ENCODE results near the gene C3orf22. TPM values are rescaled to one million over a fixed set of nuclear protein-coding genes. Genes with fewer than 3 reads are reported as not detected.
"Not testable (repeated sequence)": the region's sequence is repeated elsewhere in the genome, so short reads cannot be mapped to it uniquely, and the experiment has no call there.

Gene C3orf22
- not detected for polyA plus RNA-seq (2012; ENCODE audit: low read depth, missing spikeins)

- DNase-seq (ENCODE audit: insufficient read length, low spot score): no peak
- FAIRE-seq: no peak
- no peak for TF ChIP-seq TAF1 (IDR thresholded peaks at IDR 0.05; ENCODE audit: low read depth, low read length)
- no peak for TF ChIP-seq SPI1 (IDR thresholded peaks at IDR 0.05; ENCODE audit: low read depth, low read length)
- TF ChIP-seq POLR2A (IDR thresholded peaks at IDR 0.05; ENCODE audit: low read depth, low read length): no peak
- no peak for TF ChIP-seq PAX5 (IDR thresholded peaks at IDR 0.05; ENCODE audit: insufficient read depth, low read length, severe bottlenecking)
- TF ChIP-seq POU2F2 (IDR thresholded peaks at IDR 0.05; ENCODE audit: low read depth, low read length): no peak
- TF ChIP-seq POLR2AphosphoS5 (IDR thresholded peaks at IDR 0.05; ENCODE audit: low read depth, low read length): no peak
Measured at GRCh38 chr3:126558336-126559071, at the start of gene C3orf22. TSS of gene C3orf22 (minus strand) at chr3:126558932. CDS start at chr3:126553390, 5,542 bp downstream.

GRCh38 chr3:126607214-126607908 is 48.6 kb upstream of the C3orf22 start:
- no peak for FAIRE-seq
- DNase-seq (ENCODE audit: insufficient read length, low spot score): no peak
- TF ChIP-seq POU2F2 (IDR thresholded peaks at IDR 0.05; ENCODE audit: low read depth, low read length) (no peak), SPI1 (IDR thresholded peaks at IDR 0.05; ENCODE audit: low read depth, low read length) (no peak), POLR2A (IDR thresholded peaks at IDR 0.05; ENCODE audit: low read depth, low read length) (no peak), PAX5 (IDR thresholded peaks at IDR 0.05; ENCODE audit: insufficient read depth, low read length, severe bottlenecking) (no peak), TAF1 (IDR thresholded peaks at IDR 0.05; ENCODE audit: low read depth, low read length) (no peak)

GRCh38 chr3:126606001-126606400 is 47.3 kb upstream of the C3orf22 start:
- DNase-seq (ENCODE audit: insufficient read length, low spot score) (no peak), FAIRE-seq (no peak)
- TF ChIP-seq PAX5 (IDR thresholded peaks at IDR 0.05; ENCODE audit: insufficient read depth, low read length, severe bottlenecking) (no peak), POLR2A (IDR thresholded peaks at IDR 0.05; ENCODE audit: low read depth, low read length) (no peak), POLR2AphosphoS5 (IDR thresholded peaks at IDR 0.05; ENCODE audit: low read depth, low read length) (no peak), SPI1 (IDR thresholded peaks at IDR 0.05; ENCODE audit: low read depth, low read length) (no peak), POU2F2 (IDR thresholded peaks at IDR 0.05; ENCODE audit: low read depth, low read length) (no peak), TAF1 (IDR thresholded peaks at IDR 0.05; ENCODE audit: low read depth, low read length) (no peak)

GRCh38 chr3:126604691-126605090 is 46.0 kb upstream of the C3orf22 start:
- TF ChIP-seq POU2F2 (IDR thresholded peaks at IDR 0.05; ENCODE audit: low read depth, low read length) (no peak), POLR2AphosphoS5 (IDR thresholded peaks at IDR 0.05; ENCODE audit: low read depth, low read length) (no peak), SPI1 (IDR thresholded peaks at IDR 0.05; ENCODE audit: low read depth, low read length) (no peak), TAF1 (IDR thresholded peaks at IDR 0.05; ENCODE audit: low read depth, low read length) (no peak), POLR2A (IDR thresholded peaks at IDR 0.05; ENCODE audit: low read depth, low read length) (no peak), PAX5 (IDR thresholded peaks at IDR 0.05; ENCODE audit: insufficient read depth, low read length, severe bottlenecking) (no peak)
- DNase-seq (ENCODE audit: insufficient read length, low spot score): no peak
- no peak for FAIRE-seq

- DNase-seq (ENCODE audit: insufficient read length, low spot score) (no peak), FAIRE-seq (no peak)
- TF ChIP-seq PAX5 (IDR thresholded peaks at IDR 0.05; ENCODE audit: insufficient read depth, low read length, severe bottlenecking): no peak
- no peak for TF ChIP-seq POU2F2 (IDR thresholded peaks at IDR 0.05; ENCODE audit: low read depth, low read length)
- no peak for TF ChIP-seq POLR2A (IDR thresholded peaks at IDR 0.05; ENCODE audit: low read depth, low read length)
Measured at GRCh38 chr3:126599101-126599500, 40.4 kb upstream of the C3orf22 start.

GRCh38 chr3:126595479-126595878 is 36.7 kb upstream of the C3orf22 start:
- not testable (repeated sequence) for FAIRE-seq; DNase-seq (ENCODE audit: insufficient read length, low spot score)

GRCh38 chr3:126591515-126591914 is 32.8 kb upstream of the C3orf22 start:
- not testable (repeated sequence) for DNase-seq (ENCODE audit: insufficient read length, low spot score)

GRCh38 chr3:126582311-126582710 is 23.6 kb upstream of the C3orf22 start:
- FAIRE-seq (no peak), DNase-seq (ENCODE audit: insufficient read length, low spot score) (no peak)
- TF ChIP-seq POLR2A (IDR thresholded peaks at IDR 0.05; ENCODE audit: low read depth, low read length) (no peak), POLR2AphosphoS5 (IDR thresholded peaks at IDR 0.05; ENCODE audit: low read depth, low read length) (no peak), PAX5 (IDR thresholded peaks at IDR 0.05; ENCODE audit: insufficient read depth, low read length, severe bottlenecking) (no peak), POU2F2 (IDR thresholded peaks at IDR 0.05; ENCODE audit: low read depth, low read length) (no peak), SPI1 (IDR thresholded peaks at IDR 0.05; ENCODE audit: low read depth, low read length) (no peak), TAF1 (IDR thresholded peaks at IDR 0.05; ENCODE audit: low read depth, low read length) (no peak)

More at GRCh38 chr3:126591515-126591914, 32.8 kb upstream of the C3orf22 start:
- FAIRE-seq: not testable (repeated sequence)

GRCh38 chr3:126581569-126581968 is 22.8 kb upstream of the C3orf22 start:
- TF ChIP-seq POLR2AphosphoS5 (IDR thresholded peaks at IDR 0.05; ENCODE audit: low read depth, low read length) (no peak), SPI1 (IDR thresholded peaks at IDR 0.05; ENCODE audit: low read depth, low read length) (no peak), POLR2A (IDR thresholded peaks at IDR 0.05; ENCODE audit: low read depth, low read length) (no peak), TAF1 (IDR thresholded peaks at IDR 0.05; ENCODE audit: low read depth, low read length) (no peak)
- no peak for FAIRE-seq
- no peak for DNase-seq (ENCODE audit: insufficient read length, low spot score)

- DNase-seq (ENCODE audit: insufficient read length, low spot score): no peak
- FAIRE-seq: no peak
- no peak for TF ChIP-seq POLR2A (IDR thresholded peaks at IDR 0.05; ENCODE audit: low read depth, low read length)
- no peak for TF ChIP-seq SPI1 (IDR thresholded peaks at IDR 0.05; ENCODE audit: low read depth, low read length)
- no peak for TF ChIP-seq POU2F2 (IDR thresholded peaks at IDR 0.05; ENCODE audit: low read depth, low read length)
- TF ChIP-seq TAF1 (IDR thresholded peaks at IDR 0.05; ENCODE audit: low read depth, low read length): no peak
- TF ChIP-seq PAX5 (IDR thresholded peaks at IDR 0.05; ENCODE audit: insufficient read depth, low read length, severe bottlenecking): no peak
- no peak for TF ChIP-seq POLR2AphosphoS5 (IDR thresholded peaks at IDR 0.05; ENCODE audit: low read depth, low read length)
Measured at GRCh38 chr3:126580746-126581145, 22.0 kb upstream of the C3orf22 start.
